H9 (cell line): Measurements from ENCODE around the gene DCBLD1. TPM values are rescaled to one million over a fixed set of nuclear protein-coding genes. Genes with fewer than 3 reads are reported as not detected.

Experiments used
- DNase-seq: peaks from one replicate; pipeline ENCODE4 v3.0.0-alpha.2; 2017
- H2AFZ ChIP-seq: one replicate; pipeline ENCODE4 v1.6.1; 2013; ENCODE audit warnings: mild to moderate bottlenecking, low read length, control low read depth, moderate library complexity
- H2AK5ac ChIP-seq: 2 replicates; pipeline ENCODE4 v1.6.1; 2013; ENCODE audit warnings: low read length, control low read depth, mixed read lengths; ENCODE audit not compliant: insufficient read length
- H2BK120ac ChIP-seq: one replicate; pipeline ENCODE4 v1.6.1; 2013; ENCODE audit warnings: low read depth, mild to moderate bottlenecking, low read length, control low read depth, inconsistent platforms; ENCODE audit not compliant: poor library complexity, severe bottlenecking
- H2BK12ac ChIP-seq: 2 replicates; pipeline ENCODE4 v1.6.1; 2013; ENCODE audit warnings: low read length, control low read depth, mixed read lengths, low read depth; ENCODE audit not compliant: insufficient read length
- H2BK15ac ChIP-seq: 2 replicates; pipeline ENCODE4 v1.6.1; 2013; ENCODE audit warnings: low read depth, low read length, control low read depth
- H2BK20ac ChIP-seq: one replicate; pipeline ENCODE4 v1.6.1; 2013; ENCODE audit warnings: low read depth, mild to moderate bottlenecking, low read length, control low read depth, inconsistent platforms; ENCODE audit not compliant: poor library complexity, severe bottlenecking
- H2BK5ac ChIP-seq: 2 replicates; pipeline ENCODE4 v1.6.1; 2013; ENCODE audit warnings: low read length, control low read depth, mixed read lengths; ENCODE audit not compliant: insufficient read length
- H3K14ac ChIP-seq: 2 replicates; pipeline ENCODE4 v1.6.1; 2013; ENCODE audit warnings: low read length, control low read depth; ENCODE audit not compliant: insufficient read depth
- H3K18ac ChIP-seq: 2 replicates; pipeline ENCODE4 v1.6.1; 2013; ENCODE audit warnings: low read depth, mild to moderate bottlenecking, mixed read lengths, low read length, control low read depth; ENCODE audit not compliant: insufficient read length
- H3K23ac ChIP-seq: 2 replicates; pipeline ENCODE4 v1.6.1; 2013; ENCODE audit warnings: low read length, control low read depth, mixed read lengths, low read depth; ENCODE audit not compliant: insufficient read length
- H3K23me2 ChIP-seq: 2 replicates; pipeline ENCODE4 v1.6.1; 2013; ENCODE audit warnings: low read depth, mild to moderate bottlenecking, mixed read lengths, low read length, control low read depth; ENCODE audit not compliant: insufficient read length, poor library complexity, severe bottlenecking
- H3K27ac ChIP-seq: 2 replicates; pipeline ENCODE4 v1.5.1; 2013; ENCODE audit warnings: low read length, control low read depth, mixed read lengths, low read depth; ENCODE audit not compliant: insufficient read length
- H3K27me3 ChIP-seq: 2 replicates; pipeline ENCODE4 v1.6.1; 2013; ENCODE audit warnings: low read length, control low read depth, inconsistent platforms; ENCODE audit not compliant: insufficient read depth
- H3K4ac ChIP-seq: 2 replicates; pipeline ENCODE4 v1.6.1; 2013; ENCODE audit warnings: low read depth, mild to moderate bottlenecking, control low read depth, inconsistent platforms, low read length, moderate library complexity
- H3K4me1 ChIP-seq: 2 replicates; pipeline ENCODE4 v1.6.1; 2013; ENCODE audit warnings: low read length, control low read depth, inconsistent platforms; ENCODE audit not compliant: insufficient read depth
- H3K4me2 ChIP-seq: 2 replicates; pipeline ENCODE4 v1.6.1; 2013; ENCODE audit warnings: low read length, control low read depth, mixed read lengths; ENCODE audit not compliant: insufficient read length, insufficient read depth
- H3K56ac ChIP-seq: 2 replicates; pipeline ENCODE4 v1.6.1; 2013; ENCODE audit warnings: low read depth, mild to moderate bottlenecking, mixed read lengths, low read length, control low read depth; ENCODE audit not compliant: insufficient read length
- H3K79me1 ChIP-seq: 2 replicates; pipeline ENCODE4 v1.6.1; 2013; ENCODE audit warnings: low read depth, mild to moderate bottlenecking, moderate library complexity, low read length, control low read depth, inconsistent platforms; ENCODE audit not compliant: insufficient read depth, poor library complexity, severe bottlenecking
- H3K79me2 ChIP-seq: 2 replicates; pipeline ENCODE4 v1.6.1; 2013; ENCODE audit warnings: low read length, control low read depth, inconsistent platforms; ENCODE audit not compliant: insufficient read depth
- H3K9ac ChIP-seq: 2 replicates; pipeline ENCODE4 v1.6.1; 2013; ENCODE audit warnings: low read length, control low read depth, mixed read lengths; ENCODE audit not compliant: insufficient read length; ENCODE audit errors: extremely low read depth
- H3K9me3 ChIP-seq: one replicate; pipeline ENCODE4 v1.6.1; 2013; ENCODE audit warnings: low read depth, low read length, inconsistent platforms; ENCODE audit not compliant: control insufficient read depth
- H3T11ph ChIP-seq: one replicate; pipeline ENCODE4 v1.6.1; 2013; ENCODE audit warnings: mild to moderate bottlenecking, low read length, control low read depth, inconsistent platforms
- H4K20me1 ChIP-seq: one replicate; pipeline ENCODE4 v1.6.1; 2013; ENCODE audit not compliant: control insufficient read depth, insufficient read length, insufficient read depth
- H4K5ac ChIP-seq: 2 replicates; pipeline ENCODE4 v1.6.1; 2013; ENCODE audit warnings: low read depth, mild to moderate bottlenecking, mixed read lengths, low read length, control low read depth; ENCODE audit not compliant: insufficient read length
- H4K8ac ChIP-seq: replicated peaks from 2 replicates; pipeline ENCODE4 v1.6.1; 2013; ENCODE audit warnings: low read length, control low read depth, mixed read lengths, low read depth; ENCODE audit not compliant: insufficient read length
- H4K91ac ChIP-seq: 2 replicates; pipeline ENCODE4 v1.6.1; 2013; ENCODE audit warnings: low read depth, mild to moderate bottlenecking, moderate library complexity, mixed read lengths, low read length, control low read depth; ENCODE audit not compliant: insufficient read length
- H3K27ac Mint-ChIP-seq, 3 experiments: 2 replicates in 2 of 3; 3 replicates in 1 of 3; pipeline ENCODE4 v1.8.0; 2020 to 2021; ENCODE audit warnings: mixed read lengths in 3 of 3, mild to moderate bottlenecking in 1 of 3, moderate library complexity in 1 of 3
- H3K27me3 Mint-ChIP-seq: 2 replicates; pipeline ENCODE4 v1.8.0; 2021; ENCODE audit warnings: low read depth, mild to moderate bottlenecking, moderate library complexity, mixed read lengths
- H3K36me3 Mint-ChIP-seq, 3 experiments: 2 replicates in 2 of 3; 3 replicates in 1 of 3; pipeline ENCODE4 v1.8.0; 2020 to 2021; ENCODE audit warnings: low read depth in 3 of 3, mixed read lengths in 3 of 3; ENCODE audit not compliant: insufficient read depth in 1 of 3
- H3K4me1 Mint-ChIP-seq, 2 experiments: 2 replicates each; pipeline ENCODE4 v1.8.0; 2020; ENCODE audit warnings: mixed read lengths in 2 of 2
- H3K4me3 Mint-ChIP-seq, 2 experiments: 2 replicates in 1 of 2; 3 replicates in 1 of 2; pipeline ENCODE4 v1.8.0; 2020 to 2021; ENCODE audit warnings: mild to moderate bottlenecking in 2 of 2, mixed read lengths in 2 of 2, moderate library complexity in 1 of 2
- H3K9me3 Mint-ChIP-seq, 2 experiments: 2 replicates in 1 of 2; 3 replicates in 1 of 2; pipeline ENCODE4 v1.8.0; 2020; ENCODE audit warnings: mild to moderate bottlenecking in 2 of 2, mixed read lengths in 2 of 2, moderate library complexity in 1 of 2
- CTCF ChIP-seq: fragments of 200-600 bp; sonication (generic); conservative IDR thresholded peaks from 3 replicates; pipeline ENCODE4 v1.8.0; 2021; ENCODE audit warnings: antibody characterized with exemption, mild to moderate bottlenecking
- WGBS: extraction: QIAGEN DNeasy Blood & Tissue Kit; methylation state at CpG from one replicate; pipeline ENCODE4 v1.1.7; 2013; ENCODE audit warnings: missing lambda C conversion rate, low lambda C conversion rate, mixed read lengths; ENCODE audit not compliant: insufficient read length; ENCODE audit errors: extremely low coverage; 5-methylcytosine and 5-hydroxymethylcytosine counted together
- total RNA-seq: library from RNA; stranded (reverse); gene quantifications from 2 replicates; pipeline ENCODE4 v1.2.1, GENCODE V29; 2021

The DCBLD1 gene
- total RNA-seq, 1 experiment from 2014 or later, result 10.1 TPM

- Mint-ChIP-seq H3K27me3 (no peaks in the 10 kb centered on the region), H3K27ac (no peak overlapping the region), H3K9me3 (no peaks in the 10 kb centered on the region), H3K36me3 (peaks cover 1 to 26% (median 14%) of the 10 kb centered on the region in 3 experiments; a peak in 5 of 7 replicates), H3K4me3 (no peak overlapping the region), H3K4me1 (no peaks in the 10 kb centered on the region)
- no peaks in the 10 kb centered on the region for H4K20me1 ChIP-seq
- H3K4me2 ChIP-seq, result no peak overlapping the region
- no peak overlapping the region for H2BK5ac ChIP-seq
- H3K4ac ChIP-seq, result no peak overlapping the region
- H4K5ac ChIP-seq, result no peak overlapping the region
- no peak overlapping the region for H3K56ac ChIP-seq
- no peaks in the 10 kb centered on the region for H3K79me2 ChIP-seq
- TF ChIP-seq CTCF, result no peak
- H3K27me3 ChIP-seq, result no peaks in the 10 kb centered on the region
- H3K18ac ChIP-seq, result no peak overlapping the region
- H2AFZ ChIP-seq, result no peak overlapping the region
- no peak overlapping the region for H2BK15ac ChIP-seq
- no peak overlapping the region for H2BK120ac ChIP-seq
- no peak overlapping the region for H2BK12ac ChIP-seq
- no peaks in the 10 kb centered on the region for H3K23me2 ChIP-seq
- no peaks in the 10 kb centered on the region for H3K4me1 ChIP-seq
- no peak overlapping the region for H3K14ac ChIP-seq
- no peak overlapping the region for H2BK20ac ChIP-seq
- no peaks in the 10 kb centered on the region for H3K9me3 ChIP-seq
- no peak overlapping the region for H4K8ac ChIP-seq
- H4K91ac ChIP-seq, result no peak overlapping the region
- no CpG with 5 or more reads among the region's 1 CpG for WGBS
- DNase-seq, result no peak
- no peak overlapping the region for H2AK5ac ChIP-seq
- H3T11ph ChIP-seq, result no peak overlapping the region
- H3K23ac ChIP-seq, result no peak overlapping the region
- no peaks in the 10 kb centered on the region for H3K79me1 ChIP-seq
- no peak overlapping the region for H3K9ac ChIP-seq
- no peak overlapping the region for H3K27ac ChIP-seq
These were observed 82.2 kb downstream of the DCBLD1 start for GRCh38 chr6:117564681-117565080.
